Endodermal cell (in vitro differentiated cells): Measurements from ENCODE around the gene LGALS4. TPM values are rescaled to one million over a fixed set of nuclear protein-coding genes. Genes with fewer than 3 reads are reported as not detected.
"Not testable (repeated sequence)": the region's sequence is repeated elsewhere in the genome, so short reads cannot be mapped to it uniquely, and the experiment has no call there.

Source experiments
- DNase-seq: peaks from one replicate; pipeline ENCODE4 v3.0.0-alpha.2; 2017
- H3K27ac ChIP-seq: 2 replicates; pipeline ENCODE4 v1.5.1; 2013; ENCODE audit warnings: mild to moderate bottlenecking, low read depth, low read length, moderate library complexity
- H3K27me3 ChIP-seq: 2 replicates; pipeline ENCODE4 v1.6.1; 2013; ENCODE audit warnings: mild to moderate bottlenecking, low read length, moderate library complexity; ENCODE audit not compliant: insufficient read depth, control insufficient read depth, poor library complexity, severe bottlenecking
- H3K36me3 ChIP-seq: 2 replicates; pipeline ENCODE4 v1.7.0; 2013; ENCODE audit warnings: mild to moderate bottlenecking, low read length, moderate library complexity; ENCODE audit not compliant: control insufficient read depth, insufficient read depth
- H3K4me1 ChIP-seq: one replicate; pipeline ENCODE4 v1.7.0; 2013; ENCODE audit warnings: low read length; ENCODE audit not compliant: control insufficient read depth, insufficient read depth
- H3K4me3 ChIP-seq: 2 replicates; pipeline ENCODE4 v1.5.1; 2013; ENCODE audit warnings: mild to moderate bottlenecking, low read length, moderate library complexity
- H3K9ac ChIP-seq: 2 replicates; pipeline ENCODE4 v1.6.1; 2013; ENCODE audit warnings: mild to moderate bottlenecking, low read length, moderate library complexity; ENCODE audit not compliant: poor library complexity, severe bottlenecking; ENCODE audit errors: extremely low read depth
- H3K9me3 ChIP-seq: 2 replicates; pipeline ENCODE4 v1.6.1; 2013; ENCODE audit warnings: mild to moderate bottlenecking, low read length, moderate library complexity; ENCODE audit not compliant: control insufficient read depth
- H3K27ac Mint-ChIP-seq: 2 replicates; pipeline ENCODE4 v1.8.0; 2020; ENCODE audit warnings: mixed read lengths
- H3K27me3 Mint-ChIP-seq: 2 replicates; pipeline ENCODE4 v1.8.0; 2021; ENCODE audit warnings: mild to moderate bottlenecking, mixed read lengths; ENCODE audit not compliant: insufficient read depth
- H3K36me3 Mint-ChIP-seq: 2 replicates; pipeline ENCODE4 v1.8.0; 2020; ENCODE audit warnings: low read depth, mixed read lengths
- H3K4me1 Mint-ChIP-seq: 2 replicates; pipeline ENCODE4 v1.8.0; 2020; ENCODE audit warnings: mixed read lengths
- H3K4me3 Mint-ChIP-seq: 2 replicates; pipeline ENCODE4 v1.8.0; 2020; ENCODE audit warnings: mild to moderate bottlenecking, moderate library complexity, mixed read lengths
- H3K9me3 Mint-ChIP-seq: 2 replicates; pipeline ENCODE4 v1.8.0; 2020; ENCODE audit warnings: mild to moderate bottlenecking, mixed read lengths
- WGBS, 2 experiments: methylation state at CpG; one replicate each; pipeline versions ENCODE4 v1.1.5 to v1.1.7; 2013; ENCODE audit warnings: missing lambda C conversion rate in 2 of 2, mixed read lengths in 1 of 2; ENCODE audit not compliant: insufficient coverage in 1 of 2, insufficient read length in 1 of 2; 5-methylcytosine and 5-hydroxymethylcytosine counted together
- total RNA-seq, 2 donors: library from RNA; stranded (reverse); fragmentation: NEBNext Ultra II Directional in 1 of 2; extraction: Animal tissue kit (Norgen Biotek cat#: 25700) in 1 of 2; gene quantifications; 2 replicates in 1 of 2; 3 replicates in 1 of 2; pipeline ENCODE4 v1.2.1, GENCODE V29; 2021
- TF ChIP-seq, protein P1 (sequence below): fragments of 200-600 bp; sonication (generic); conservative IDR thresholded peaks from 2 replicates; pipeline ENCODE4 v1.5.0; 2021; ENCODE audit warnings: antibody characterized with exemption, mild to moderate bottlenecking

Gene LGALS4
- total RNA-seq, 2 donors from 2014 or later, result 0.49 to 0.84 TPM

DNA sequence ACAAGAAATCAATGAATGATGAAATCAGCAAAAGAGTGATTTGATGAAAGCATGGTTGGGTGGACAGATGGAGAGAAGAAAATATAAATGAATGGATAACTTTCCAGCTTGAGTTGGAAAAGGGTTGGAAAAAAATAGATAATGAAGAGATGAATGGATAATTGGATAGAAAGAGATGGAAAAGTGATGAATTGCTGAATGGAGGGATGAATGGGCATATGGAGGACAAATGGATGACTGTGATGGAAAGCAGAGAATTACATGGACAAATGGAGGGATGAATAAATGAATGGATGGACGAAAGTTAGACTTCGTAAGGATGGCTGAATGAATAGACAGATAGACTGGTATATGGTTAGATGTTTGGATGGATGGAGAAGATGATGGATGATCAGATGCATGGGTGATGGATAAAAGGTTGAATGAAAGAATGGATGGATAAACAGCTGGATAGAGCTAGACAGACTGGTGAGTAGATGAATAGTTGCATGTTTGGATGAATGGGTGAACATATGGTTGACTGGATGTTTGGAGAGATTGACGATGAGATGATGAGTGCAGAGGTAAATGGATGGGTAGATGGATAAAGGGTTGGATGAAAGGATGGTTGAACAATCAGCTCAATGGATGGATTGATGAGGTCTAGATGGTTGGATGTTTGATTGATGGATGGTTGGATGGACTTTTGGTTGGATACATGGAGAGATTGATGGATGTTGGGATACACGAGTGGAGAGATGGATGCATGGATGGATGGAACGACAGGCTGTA, 12.0 kb downstream of the LGALS4 start:
- 93% methylated on average over 5 of the region's 5 CpGs for WGBS, 2 experiments
- no peaks in the 10 kb centered on the region for H3K36me3 Mint-ChIP-seq
- no peaks in the 10 kb centered on the region for H3K4me1 ChIP-seq
- H3K9ac ChIP-seq, result no peak overlapping the region
- H3K4me3 Mint-ChIP-seq, result no peak overlapping the region
- H3K4me1 Mint-ChIP-seq, result peaks cover 1% of the 10 kb centered on the region
- H3K27me3 Mint-ChIP-seq, result peaks cover 8% of the 10 kb centered on the region
- no peak overlapping the region for H3K4me3 ChIP-seq
- TF ChIP-seq, protein P1, sequence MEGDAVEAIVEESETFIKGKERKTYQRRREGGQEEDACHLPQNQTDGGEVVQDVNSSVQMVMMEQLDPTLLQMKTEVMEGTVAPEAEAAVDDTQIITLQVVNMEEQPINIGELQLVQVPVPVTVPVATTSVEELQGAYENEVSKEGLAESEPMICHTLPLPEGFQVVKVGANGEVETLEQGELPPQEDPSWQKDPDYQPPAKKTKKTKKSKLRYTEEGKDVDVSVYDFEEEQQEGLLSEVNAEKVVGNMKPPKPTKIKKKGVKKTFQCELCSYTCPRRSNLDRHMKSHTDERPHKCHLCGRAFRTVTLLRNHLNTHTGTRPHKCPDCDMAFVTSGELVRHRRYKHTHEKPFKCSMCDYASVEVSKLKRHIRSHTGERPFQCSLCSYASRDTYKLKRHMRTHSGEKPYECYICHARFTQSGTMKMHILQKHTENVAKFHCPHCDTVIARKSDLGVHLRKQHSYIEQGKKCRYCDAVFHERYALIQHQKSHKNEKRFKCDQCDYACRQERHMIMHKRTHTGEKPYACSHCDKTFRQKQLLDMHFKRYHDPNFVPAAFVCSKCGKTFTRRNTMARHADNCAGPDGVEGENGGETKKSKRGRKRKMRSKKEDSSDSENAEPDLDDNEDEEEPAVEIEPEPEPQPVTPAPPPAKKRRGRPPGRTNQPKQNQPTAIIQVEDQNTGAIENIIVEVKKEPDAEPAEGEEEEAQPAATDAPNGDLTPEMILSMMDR, result no peak
- H3K27me3 ChIP-seq, result no peaks in the 10 kb centered on the region
- peaks cover 11% of the 10 kb centered on the region for H3K9me3 Mint-ChIP-seq
- H3K27ac ChIP-seq, result no peak overlapping the region
- no peaks in the 10 kb centered on the region for H3K36me3 ChIP-seq
- no peak overlapping the region for H3K27ac Mint-ChIP-seq
- no peak for DNase-seq
- no peaks in the 10 kb centered on the region for H3K9me3 ChIP-seq

DNA sequence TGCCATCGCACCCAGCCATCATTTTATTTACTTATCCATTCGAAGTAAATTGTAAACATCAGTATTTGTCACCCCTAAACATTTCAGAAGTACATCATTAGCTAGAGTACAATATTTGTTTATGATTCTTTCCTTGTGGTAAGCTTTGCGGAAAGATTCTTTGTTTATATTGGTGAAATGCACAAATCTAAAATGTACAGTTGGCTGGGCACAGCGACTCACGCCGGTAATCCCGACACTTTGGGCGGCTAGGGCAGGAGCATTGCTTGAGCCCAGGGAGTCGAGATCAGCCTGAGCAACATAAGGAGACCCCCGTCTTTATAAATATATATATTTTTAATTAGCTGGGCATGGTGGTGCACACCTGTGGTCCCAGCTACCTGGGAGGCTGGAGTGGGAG, 13.6 kb downstream of the LGALS4 start:
- H3K27me3 Mint-ChIP-seq, result peaks cover 6% of the 10 kb centered on the region
- Histone ChIP-seq H3K9me3 (no peaks in the 10 kb centered on the region), H3K9ac (no peak overlapping the region), H3K4me1 (no peaks in the 10 kb centered on the region), H3K36me3 (no peaks in the 10 kb centered on the region), H3K4me3 (no peak overlapping the region), H3K27me3 (no peaks in the 10 kb centered on the region), H3K27ac (no peak overlapping the region)
- H3K27ac Mint-ChIP-seq, result no peak overlapping the region
- peaks cover 13% of the 10 kb centered on the region for H3K9me3 Mint-ChIP-seq
- H3K4me3 Mint-ChIP-seq, result no peak overlapping the region
- TF ChIP-seq, protein P1, result no peak
- peaks cover 1% of the 10 kb centered on the region for H3K4me1 Mint-ChIP-seq
- 92 to 100% methylated on average over 5 to 8 of the region's 10 CpGs for WGBS, 2 experiments
- no peaks in the 10 kb centered on the region for H3K36me3 Mint-ChIP-seq
- DNase-seq, result no peak

DNA sequence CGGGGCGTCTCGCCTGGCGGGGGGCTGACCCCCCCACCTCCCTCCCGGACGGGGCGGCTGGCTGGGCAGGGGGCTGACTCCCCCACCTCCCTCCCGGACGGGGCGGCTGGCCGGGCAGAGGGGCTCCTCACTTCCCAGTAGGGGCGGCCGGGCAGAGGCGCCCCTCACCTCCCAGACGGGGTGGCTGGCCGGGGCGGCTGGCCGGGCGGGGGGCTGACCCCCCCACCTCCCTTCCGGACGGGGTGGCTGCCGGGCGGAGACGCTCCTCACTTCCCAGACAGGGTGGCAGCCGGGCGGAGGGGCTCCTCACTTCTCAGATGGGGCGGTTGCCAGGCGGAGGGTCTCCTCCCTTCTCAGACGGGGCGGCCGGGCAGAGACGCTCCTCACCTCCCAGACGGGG, 15.0 kb downstream of the LGALS4 start:
- H3K4me3 ChIP-seq, H3K4me3 Mint-ChIP-seq, H3K36me3 ChIP-seq, H3K27ac ChIP-seq, H3K9ac ChIP-seq, H3K27me3 Mint-ChIP-seq, H3K9me3 ChIP-seq, H3K36me3 Mint-ChIP-seq, H3K4me1 Mint-ChIP-seq, DNase-seq, H3K4me1 ChIP-seq, H3K27ac Mint-ChIP-seq, H3K27me3 ChIP-seq: not testable (repeated sequence)
- H3K9me3 Mint-ChIP-seq, result peaks cover 13% of the 10 kb centered on the region
- 91% methylated on average over 8 of the region's 33 CpGs; no CpG with 5 or more reads in 1 of the 2 experiments for WGBS, 2 experiments
